Nephron (organoid): ENCODE results near the gene DHDH.
"Not testable (repeated sequence)": the region's sequence is repeated elsewhere in the genome, so short reads cannot be mapped to it uniquely, and the experiment has no call there.

Experiments used
- H3K27ac Mint-ChIP-seq, 3 experiments: 2 replicates each; pipeline ENCODE4 v1.8.0; 2020; ENCODE audit warnings: mixed read lengths in 3 of 3, mild to moderate bottlenecking in 2 of 3, moderate library complexity in 1 of 3
- H3K27me3 Mint-ChIP-seq: 2 replicates; pipeline ENCODE4 v1.8.0; 2021; ENCODE audit warnings: low read depth, mild to moderate bottlenecking, moderate library complexity, mixed read lengths
- H3K36me3 Mint-ChIP-seq: 2 replicates; pipeline ENCODE4 v1.8.0; 2020; ENCODE audit warnings: low read depth, mixed read lengths
- H3K4me1 Mint-ChIP-seq: 2 replicates; pipeline ENCODE4 v1.8.0; 2020; ENCODE audit warnings: mixed read lengths
- H3K4me3 Mint-ChIP-seq, 3 experiments: 2 replicates each; pipeline ENCODE4 v1.8.0; 2020; ENCODE audit warnings: mild to moderate bottlenecking in 3 of 3, mixed read lengths in 3 of 3, moderate library complexity in 2 of 3
- H3K9me3 Mint-ChIP-seq: 2 replicates; pipeline ENCODE4 v1.8.0; 2020; ENCODE audit warnings: mixed read lengths
- TF ChIP-seq, protein P1 (sequence below), 3 experiments: fragments of 200-600 bp; sonication (generic); IDR thresholded peaks; one replicate each; pipeline ENCODE4 v1.5.0; 2021; ENCODE audit warnings: antibody characterized with exemption in 3 of 3; ENCODE audit not compliant: unreplicated experiment in 3 of 3

The DHDH gene

DNA sequence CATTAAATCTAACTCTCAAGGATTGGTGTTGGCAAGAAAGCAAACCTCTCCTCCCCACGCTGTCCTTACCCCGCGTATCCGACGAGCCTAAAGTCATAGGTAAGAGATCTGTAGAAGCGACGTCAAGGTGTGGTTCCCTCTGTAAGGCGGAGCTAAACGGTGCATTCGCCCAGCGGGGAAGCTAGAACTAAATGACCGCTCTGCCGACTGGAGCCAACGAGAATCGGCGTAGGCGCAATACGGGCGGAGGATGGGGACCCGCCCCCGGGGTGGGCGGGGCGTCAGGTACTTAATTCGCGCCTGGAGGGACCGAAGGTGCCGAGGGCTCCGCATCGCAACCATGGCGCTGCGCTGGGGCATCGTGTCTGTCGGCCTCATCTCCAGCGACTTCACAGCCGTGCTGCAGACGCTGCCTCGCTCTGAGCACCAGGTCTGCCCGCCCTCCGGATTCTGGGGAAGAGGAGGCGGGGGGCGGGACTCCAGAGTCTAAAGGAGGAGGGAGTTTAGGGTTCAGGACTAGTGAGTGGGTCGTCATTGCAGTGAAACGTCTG, at the start of gene DHDH:
Gene DHDH, plus strand, starts transcription at position 318 of the 551 bp plus-strand sequence. Its CDS starts 23 bp downstream, at position 341.
- Mint-ChIP-seq H3K27me3 (peaks cover 26% of the 10 kb centered on the region), H3K9me3 (peaks cover 2% of the 10 kb centered on the region), H3K36me3 (no peaks in the 10 kb centered on the region), H3K4me1 (peaks cover 16% of the 10 kb centered on the region), H3K4me3 (peak within 1 kb of the TSS; percentile 79 to 92 (median 85)), H3K27ac (peak within 1 kb of the TSS; percentile 29 to 44 (median 41))
- TF ChIP-seq, protein P1, sequence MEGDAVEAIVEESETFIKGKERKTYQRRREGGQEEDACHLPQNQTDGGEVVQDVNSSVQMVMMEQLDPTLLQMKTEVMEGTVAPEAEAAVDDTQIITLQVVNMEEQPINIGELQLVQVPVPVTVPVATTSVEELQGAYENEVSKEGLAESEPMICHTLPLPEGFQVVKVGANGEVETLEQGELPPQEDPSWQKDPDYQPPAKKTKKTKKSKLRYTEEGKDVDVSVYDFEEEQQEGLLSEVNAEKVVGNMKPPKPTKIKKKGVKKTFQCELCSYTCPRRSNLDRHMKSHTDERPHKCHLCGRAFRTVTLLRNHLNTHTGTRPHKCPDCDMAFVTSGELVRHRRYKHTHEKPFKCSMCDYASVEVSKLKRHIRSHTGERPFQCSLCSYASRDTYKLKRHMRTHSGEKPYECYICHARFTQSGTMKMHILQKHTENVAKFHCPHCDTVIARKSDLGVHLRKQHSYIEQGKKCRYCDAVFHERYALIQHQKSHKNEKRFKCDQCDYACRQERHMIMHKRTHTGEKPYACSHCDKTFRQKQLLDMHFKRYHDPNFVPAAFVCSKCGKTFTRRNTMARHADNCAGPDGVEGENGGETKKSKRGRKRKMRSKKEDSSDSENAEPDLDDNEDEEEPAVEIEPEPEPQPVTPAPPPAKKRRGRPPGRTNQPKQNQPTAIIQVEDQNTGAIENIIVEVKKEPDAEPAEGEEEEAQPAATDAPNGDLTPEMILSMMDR (IDR thresholded peaks at IDR 0.05; ENCODE audit: unreplicated experiment in 3 of 3): no peak

DNA sequence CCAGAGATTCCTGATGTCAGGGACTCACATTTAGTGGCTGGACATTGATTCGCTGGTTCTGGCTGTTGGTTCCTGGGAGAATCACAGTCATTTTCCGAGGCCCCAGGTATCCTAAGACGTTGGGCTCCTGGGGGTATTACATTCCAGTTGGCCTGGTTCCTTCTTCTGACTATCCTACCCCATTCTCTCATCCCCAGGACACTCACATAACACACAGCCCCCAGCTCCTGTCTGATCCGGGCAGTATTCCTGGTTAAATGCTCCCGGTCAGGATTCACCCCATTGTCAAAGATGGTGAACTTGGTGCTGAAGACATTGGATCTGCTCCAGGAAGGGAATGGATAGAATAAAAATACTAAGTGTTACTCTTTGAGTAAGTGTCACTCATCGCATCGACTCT, 49.8 kb upstream of the DHDH start:
- H3K4me3 Mint-ChIP-seq: no peak overlapping the region
- no peak overlapping the region for H3K27ac Mint-ChIP-seq
- H3K9me3 Mint-ChIP-seq: peaks cover 4% of the 10 kb centered on the region
- H3K36me3 Mint-ChIP-seq: peaks cover 6% of the 10 kb centered on the region
- H3K27me3 Mint-ChIP-seq: peaks cover 6% of the 10 kb centered on the region
- TF ChIP-seq, protein P1 (IDR thresholded peaks at IDR 0.05; ENCODE audit: unreplicated experiment in 3 of 3): no peak
- no peaks in the 10 kb centered on the region for H3K4me1 Mint-ChIP-seq

DNA sequence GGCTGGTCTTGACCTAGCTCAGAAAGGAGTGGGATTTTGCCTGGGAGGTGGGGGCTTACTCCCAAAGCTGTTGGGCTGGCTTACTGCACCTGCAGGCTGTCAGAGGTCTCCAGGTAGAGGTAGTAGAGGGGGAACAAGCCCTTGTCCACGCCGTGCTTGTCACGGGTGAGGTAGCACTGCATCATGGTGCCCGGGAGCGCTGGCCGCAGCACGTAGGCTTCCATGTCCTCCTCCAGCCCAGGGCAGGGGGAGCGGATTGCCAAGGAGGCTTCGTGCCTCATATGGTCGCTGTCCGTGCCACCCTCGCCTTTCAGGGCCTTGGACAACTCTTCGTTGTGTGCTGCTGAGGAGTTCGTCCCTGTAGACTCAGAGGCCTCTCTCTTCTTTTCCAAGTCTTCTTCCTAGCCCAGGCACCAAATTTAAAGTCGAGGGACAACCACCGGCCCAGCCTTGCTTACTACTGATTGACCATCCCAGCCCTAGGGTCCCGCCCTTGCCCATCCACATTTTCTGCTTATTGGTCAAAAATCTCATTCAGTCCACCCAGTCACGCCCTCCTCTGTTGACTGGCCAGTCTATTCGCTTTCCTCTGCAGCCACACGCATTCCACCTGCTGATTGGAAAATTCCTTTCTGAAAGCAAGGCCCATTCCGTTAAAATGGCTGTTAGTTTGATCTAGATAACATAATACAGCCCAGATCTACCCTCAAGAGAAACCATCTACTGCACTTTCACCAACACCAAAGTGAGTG, 45.5 kb upstream of the DHDH start:
- H3K9me3 Mint-ChIP-seq: peaks cover 4% of the 10 kb centered on the region
- H3K36me3 Mint-ChIP-seq: no peaks in the 10 kb centered on the region
- no peak overlapping the region for H3K27ac Mint-ChIP-seq
- H3K27me3 Mint-ChIP-seq: peaks cover 6% of the 10 kb centered on the region
- no peak overlapping the region for H3K4me3 Mint-ChIP-seq
- no peaks in the 10 kb centered on the region for H3K4me1 Mint-ChIP-seq
- TF ChIP-seq, protein P1 (IDR thresholded peaks at IDR 0.05; ENCODE audit: unreplicated experiment in 3 of 3): no peak

DNA sequence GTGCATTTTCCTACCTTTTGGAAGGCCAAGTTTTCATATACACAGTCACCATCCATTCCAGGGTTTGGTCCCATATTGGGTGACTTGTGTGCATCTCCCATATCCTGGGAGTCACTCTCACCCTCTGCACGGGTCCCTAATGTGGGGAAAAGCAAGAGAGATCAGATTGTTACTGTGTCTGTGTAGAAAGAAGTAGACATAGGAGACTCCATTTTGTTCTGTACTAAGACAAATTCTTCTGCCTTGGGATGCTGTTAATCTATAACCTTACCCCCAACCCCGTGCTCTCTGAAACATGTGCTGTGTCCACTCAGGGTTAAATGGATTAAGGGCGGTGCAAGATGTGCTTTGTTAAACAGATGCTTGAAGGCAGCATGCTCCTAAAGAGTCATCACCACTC, 44.0 kb upstream of the DHDH start:
- peak overlapping the region in 1 of 3 experiments; percentile 40 for H3K27ac Mint-ChIP-seq
- not testable (repeated sequence) for H3K4me3 Mint-ChIP-seq, H3K9me3 Mint-ChIP-seq, H3K4me1 Mint-ChIP-seq, H3K27me3 Mint-ChIP-seq, H3K36me3 Mint-ChIP-seq

DNA sequence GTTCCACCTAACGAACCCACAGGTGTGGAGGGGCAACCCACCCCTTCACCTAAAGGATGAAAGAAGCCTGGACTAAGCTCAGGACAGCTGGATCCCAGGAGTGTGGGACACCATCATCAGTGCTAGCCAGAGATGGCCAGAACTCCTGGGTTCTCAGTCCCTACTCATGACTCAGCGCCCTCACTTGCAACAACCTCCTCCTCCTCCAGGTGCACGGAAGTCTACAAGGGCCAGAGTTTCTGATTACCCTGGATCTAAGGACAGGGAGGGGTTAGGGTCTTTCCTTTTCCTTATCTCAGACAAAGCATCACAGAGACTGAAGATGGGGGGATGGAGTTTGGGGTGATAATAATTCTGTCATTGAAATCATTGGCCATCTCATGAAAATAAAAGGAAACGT, 42.9 kb upstream of the DHDH start:
- Mint-ChIP-seq H3K9me3 (no peaks in the 10 kb centered on the region), H3K4me1 (no peaks in the 10 kb centered on the region), H3K27me3 (peaks cover 2% of the 10 kb centered on the region), H3K4me3 (no peak overlapping the region), H3K27ac (peak overlapping the region in 1 of 3 experiments; percentile 42), H3K36me3 (no peaks in the 10 kb centered on the region)
- TF ChIP-seq, protein P1 (IDR thresholded peaks at IDR 0.05; ENCODE audit: unreplicated experiment in 3 of 3): no peak

DNA sequence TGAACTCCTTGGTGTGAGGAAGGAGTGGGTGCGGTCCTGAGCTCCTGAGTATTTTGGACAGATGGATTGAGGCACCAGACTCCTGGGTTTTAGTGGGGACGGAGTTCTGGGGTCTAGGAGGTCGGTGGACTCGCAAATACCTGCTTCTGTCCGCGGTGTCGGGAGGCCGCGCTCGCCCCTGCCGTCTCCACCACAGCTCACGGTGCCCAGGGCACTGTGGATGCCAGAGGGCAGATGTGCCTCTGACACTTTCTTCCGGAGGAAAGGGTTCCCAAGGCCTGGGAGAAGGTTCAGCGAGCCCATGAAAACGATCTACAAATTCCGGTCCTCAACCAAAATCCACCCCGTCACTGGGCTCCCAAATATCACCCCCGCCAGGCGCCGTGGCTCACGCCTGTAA, 38.3 kb upstream of the DHDH start:
- Mint-ChIP-seq H3K36me3 (no peaks in the 10 kb centered on the region), H3K27ac (no peak overlapping the region), H3K9me3 (no peaks in the 10 kb centered on the region), H3K4me1 (peaks cover 6% of the 10 kb centered on the region), H3K27me3 (no peaks in the 10 kb centered on the region), H3K4me3 (no peak overlapping the region)
- TF ChIP-seq, protein P1 (IDR thresholded peaks at IDR 0.05; ENCODE audit: unreplicated experiment in 3 of 3): no peak
